ENCODE results near the gene HLCS. TPM values are rescaled to one million over a fixed set of nuclear protein-coding genes. Genes with fewer than 3 reads are reported as not detected.

The HLCS gene
- total RNA-seq, 1 experiment from 2014 or later: 29.2 TPM

GRCh38 chr21:36756527-36756926 lies 209.9 kb downstream of the HLCS start:
- no peak for DNase-seq (ENCODE audit: extremely low read depth, low read depth)

DNA sequence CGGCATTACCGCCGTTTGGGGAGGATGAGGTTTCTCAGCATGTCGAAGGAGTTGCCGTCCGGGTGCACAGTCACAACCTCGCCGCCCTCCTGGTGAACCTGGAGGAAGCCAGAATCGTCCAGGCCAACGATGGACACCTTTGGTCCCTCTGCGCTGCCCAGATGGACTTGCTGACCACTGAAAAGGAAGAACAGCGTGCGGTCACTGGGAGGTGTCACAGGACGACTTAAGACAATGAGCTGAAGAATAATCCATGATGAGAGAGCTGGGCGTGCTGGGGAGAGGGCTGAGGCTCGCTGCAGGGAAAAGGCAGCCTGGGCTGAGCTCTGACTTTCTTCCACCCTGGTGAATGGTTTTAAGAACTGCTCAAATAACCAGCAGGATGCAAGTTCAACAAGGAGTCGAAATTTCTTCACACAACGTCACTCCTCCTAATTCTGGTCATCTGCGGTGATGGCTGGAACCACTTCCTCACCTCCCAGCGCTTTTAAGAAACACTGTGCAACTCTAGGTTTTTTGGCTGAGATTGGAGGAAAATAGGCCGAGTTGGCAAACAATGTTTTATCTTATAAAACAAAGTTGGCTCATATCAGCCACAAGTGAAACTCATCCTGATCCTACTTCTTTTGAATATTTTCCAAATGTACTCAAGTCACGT lies 212.1 kb downstream of the HLCS start:
- DNase-seq (ENCODE audit: extremely low read depth, low read depth): no peak

GRCh38 chr21:36753556-36753955 lies 212.9 kb downstream of the HLCS start:
- no peak for DNase-seq (ENCODE audit: extremely low read depth, low read depth)

DNA sequence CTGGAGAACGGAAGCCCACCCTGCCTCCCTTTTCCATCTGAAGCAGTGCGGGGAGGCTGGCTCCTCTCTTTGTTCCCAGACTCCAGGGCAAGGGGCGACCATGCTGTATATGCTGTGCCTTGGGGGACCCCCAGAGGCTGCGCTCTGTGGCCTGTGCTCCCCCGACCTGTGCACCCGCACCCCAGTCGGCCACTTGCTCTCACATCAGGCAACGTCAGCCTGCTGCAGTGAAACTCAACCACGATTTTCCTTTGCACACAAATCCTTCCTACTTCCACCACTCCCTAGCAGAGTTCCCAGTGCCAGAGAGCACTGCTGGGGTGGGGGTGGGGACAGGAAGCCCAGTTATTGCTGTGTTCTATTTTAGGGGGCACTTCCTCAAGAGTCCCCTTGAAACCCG lies 215.1 kb downstream of the HLCS start:
- no peak for DNase-seq (ENCODE audit: extremely low read depth, low read depth)

GRCh38 chr21:36750576-36750959 lies 215.9 kb downstream of the HLCS start:
- no peak for DNase-seq (ENCODE audit: extremely low read depth, low read depth)

- DNase-seq (ENCODE audit: extremely low read depth, low read depth): no peak
Observed at GRCh38 chr21:36749935-36750575, 216.4 kb downstream of the HLCS start.

DNA sequence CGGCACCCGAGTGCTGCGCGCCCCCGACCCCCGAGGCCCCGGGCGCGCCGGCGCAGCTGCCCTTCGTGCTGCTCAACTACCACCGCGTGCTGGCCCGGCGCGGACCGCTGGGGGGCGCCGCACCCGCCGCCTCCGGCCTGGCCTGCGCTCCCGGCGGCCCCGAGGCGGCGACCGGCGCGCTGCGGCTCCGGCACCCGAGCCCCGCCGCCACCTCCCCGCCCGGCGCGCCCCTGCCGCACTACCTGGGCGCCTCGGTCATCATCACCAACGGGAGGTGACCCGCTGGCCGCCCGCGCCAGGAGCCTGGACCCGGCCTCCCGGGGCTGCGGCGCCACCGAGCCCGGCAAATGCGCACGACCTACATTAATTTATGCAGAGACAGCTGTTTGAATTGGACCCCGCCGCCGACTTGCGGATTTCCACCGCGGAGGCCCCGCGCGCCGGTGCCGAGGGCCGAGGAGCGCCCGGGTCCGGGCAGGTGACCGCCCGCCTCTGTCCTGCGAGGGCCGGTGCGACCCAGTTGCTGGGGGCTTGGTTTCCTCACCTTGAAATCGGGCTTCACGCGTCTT lies 218.6 kb downstream of the HLCS start:
- DNase-seq (ENCODE audit: extremely low read depth, low read depth): peak; percentile 9

DNA sequence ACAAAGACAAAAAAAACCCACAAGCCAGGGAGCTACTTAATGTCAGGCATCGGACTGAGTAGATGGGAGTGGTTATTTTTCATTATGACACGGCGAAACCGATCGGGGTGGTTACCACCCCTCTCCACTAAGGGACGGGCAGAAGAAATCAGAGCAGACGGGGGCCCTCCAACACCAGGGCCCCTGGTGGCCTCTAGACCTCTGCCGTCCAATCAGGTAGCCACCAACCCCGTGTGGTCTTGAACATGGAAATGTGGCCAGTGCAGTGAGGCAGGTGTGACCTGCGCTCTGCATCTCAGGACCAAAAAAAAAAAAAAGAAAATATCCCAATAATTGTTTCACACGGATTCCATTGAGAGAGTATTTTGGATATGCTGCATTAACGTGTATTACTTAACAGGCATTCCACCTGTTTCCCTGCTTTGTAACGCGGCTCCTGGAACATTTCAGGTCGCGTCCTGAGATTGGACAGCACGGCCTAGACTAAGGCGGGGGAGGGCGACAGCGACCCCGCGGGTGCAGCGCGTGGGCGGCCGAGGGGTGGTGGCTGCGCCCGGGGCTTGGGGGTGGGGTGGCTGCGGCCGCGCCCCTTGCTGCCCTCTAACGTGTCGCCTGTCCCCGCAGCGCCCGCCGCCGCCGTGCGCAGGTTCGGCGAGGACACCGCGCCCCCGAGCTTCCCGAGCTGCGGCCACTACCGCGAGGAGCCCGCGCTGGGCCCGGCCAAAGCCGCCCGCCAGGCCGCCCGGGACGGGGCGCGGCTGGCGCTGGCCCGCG lies 219.2 kb downstream of the HLCS start:
- no peak for DNase-seq (ENCODE audit: extremely low read depth, low read depth)

DNA sequence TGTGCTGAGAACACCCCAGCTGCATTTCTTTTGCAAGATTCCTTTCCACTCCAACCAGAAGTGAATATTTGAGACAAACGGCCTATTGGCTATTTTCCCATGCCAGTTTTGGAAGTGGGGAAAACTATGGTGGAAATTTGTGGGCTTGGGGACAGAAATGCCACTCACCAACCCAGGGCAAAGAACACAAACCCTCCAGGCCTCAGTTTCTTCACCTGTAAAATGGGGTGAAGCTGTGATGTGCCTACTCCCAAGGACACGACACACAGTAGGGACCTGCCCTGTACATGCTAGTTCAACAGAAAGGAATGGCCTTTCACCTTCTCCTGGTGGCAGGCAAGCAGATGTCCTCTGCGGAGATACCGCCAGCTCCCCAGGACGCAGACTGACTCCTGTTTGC lies 221.0 kb downstream of the HLCS start:
- no peak for DNase-seq (ENCODE audit: extremely low read depth, low read depth)

GRCh38 chr21:36744560-36745231 lies 221.8 kb downstream of the HLCS start:
- DNase-seq (ENCODE audit: extremely low read depth, low read depth): no peak

DNA sequence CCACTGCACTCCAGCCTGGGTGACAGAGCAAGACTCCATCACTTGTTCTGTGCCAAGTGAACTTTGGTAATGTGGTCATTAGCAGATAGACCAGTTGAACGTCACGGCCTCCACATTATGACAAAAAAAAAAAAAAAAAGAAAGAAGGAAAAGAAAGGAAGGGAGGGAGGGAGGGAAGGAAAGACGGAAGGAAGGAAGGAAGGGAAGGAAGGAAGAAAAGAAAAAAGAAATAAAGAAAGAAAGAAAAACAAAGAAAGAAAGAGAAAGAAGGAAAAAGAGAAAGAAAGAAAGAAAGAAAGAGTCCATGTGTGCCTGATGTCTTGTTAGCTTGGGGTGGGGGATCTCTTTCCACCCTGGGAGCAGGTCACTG lies 222.3 kb downstream of the HLCS start:
- DNase-seq (ENCODE audit: extremely low read depth, low read depth): no peak

GRCh38 chr21:36743446-36743845 lies 223.0 kb downstream of the HLCS start:
- no peak for DNase-seq (ENCODE audit: extremely low read depth, low read depth)

GRCh38 chr21:36743008-36743407 lies 223.5 kb downstream of the HLCS start:
- no peak for DNase-seq (ENCODE audit: extremely low read depth, low read depth)

DNA sequence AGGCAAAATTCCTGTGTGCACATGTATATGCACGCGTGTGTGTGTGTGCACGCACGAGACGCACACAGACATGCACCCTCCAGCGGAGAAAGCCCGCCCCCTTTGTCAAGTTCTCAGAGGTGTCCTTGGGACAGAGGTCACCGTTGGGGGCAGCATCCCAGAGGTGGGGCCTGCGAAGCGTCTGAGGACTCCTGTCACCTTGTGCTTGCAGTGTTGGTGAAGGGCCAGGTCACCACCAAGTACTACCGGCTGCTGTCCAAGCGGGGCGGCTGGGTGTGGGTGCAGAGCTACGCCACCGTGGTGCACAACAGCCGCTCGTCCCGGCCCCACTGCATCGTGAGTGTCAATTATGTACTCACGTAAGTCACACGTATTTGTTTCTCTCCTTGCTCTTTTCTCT lies 225.0 kb downstream of the HLCS start:
- no peak for DNase-seq (ENCODE audit: extremely low read depth, low read depth)

DNA sequence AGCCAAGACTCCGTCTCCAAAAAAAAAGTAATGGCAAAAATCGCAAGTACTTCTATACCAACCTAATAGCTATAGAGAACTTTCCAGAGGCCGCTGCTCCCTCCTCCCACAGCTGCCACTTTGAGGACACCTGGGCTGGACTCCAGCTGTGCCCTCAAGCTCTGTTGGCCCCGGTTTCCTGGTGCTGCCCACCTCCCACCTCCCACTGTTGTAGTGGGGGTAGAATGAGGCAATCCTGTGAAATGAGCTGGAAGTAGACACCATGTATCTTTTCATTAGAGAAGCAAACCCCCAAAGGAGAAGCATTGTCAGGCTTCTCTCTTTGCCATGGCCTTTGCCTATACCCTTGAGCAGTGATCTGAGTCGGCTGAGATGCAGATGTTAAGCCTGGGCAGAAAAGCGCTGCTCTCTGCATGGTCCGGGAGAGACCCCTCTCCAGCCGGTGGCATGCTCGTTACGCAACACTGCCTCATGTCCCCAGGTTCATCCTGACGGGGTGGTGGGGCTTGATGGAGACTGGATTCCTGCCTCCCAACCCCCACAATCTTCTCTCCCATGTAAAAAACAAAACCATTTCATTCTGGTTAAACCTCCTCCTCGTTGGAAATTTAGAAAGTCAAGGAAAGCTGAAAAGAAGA lies 227.9 kb downstream of the HLCS start:
- no peak for DNase-seq (ENCODE audit: extremely low read depth, low read depth)

GRCh38 chr21:36735724-36736320 lies 230.6 kb downstream of the HLCS start:
- DNase-seq (ENCODE audit: extremely low read depth, low read depth): no peak

- no peak for DNase-seq (ENCODE audit: extremely low read depth, low read depth)
Observed at GRCh38 chr21:36735201-36735515, 231.3 kb downstream of the HLCS start.

DNA sequence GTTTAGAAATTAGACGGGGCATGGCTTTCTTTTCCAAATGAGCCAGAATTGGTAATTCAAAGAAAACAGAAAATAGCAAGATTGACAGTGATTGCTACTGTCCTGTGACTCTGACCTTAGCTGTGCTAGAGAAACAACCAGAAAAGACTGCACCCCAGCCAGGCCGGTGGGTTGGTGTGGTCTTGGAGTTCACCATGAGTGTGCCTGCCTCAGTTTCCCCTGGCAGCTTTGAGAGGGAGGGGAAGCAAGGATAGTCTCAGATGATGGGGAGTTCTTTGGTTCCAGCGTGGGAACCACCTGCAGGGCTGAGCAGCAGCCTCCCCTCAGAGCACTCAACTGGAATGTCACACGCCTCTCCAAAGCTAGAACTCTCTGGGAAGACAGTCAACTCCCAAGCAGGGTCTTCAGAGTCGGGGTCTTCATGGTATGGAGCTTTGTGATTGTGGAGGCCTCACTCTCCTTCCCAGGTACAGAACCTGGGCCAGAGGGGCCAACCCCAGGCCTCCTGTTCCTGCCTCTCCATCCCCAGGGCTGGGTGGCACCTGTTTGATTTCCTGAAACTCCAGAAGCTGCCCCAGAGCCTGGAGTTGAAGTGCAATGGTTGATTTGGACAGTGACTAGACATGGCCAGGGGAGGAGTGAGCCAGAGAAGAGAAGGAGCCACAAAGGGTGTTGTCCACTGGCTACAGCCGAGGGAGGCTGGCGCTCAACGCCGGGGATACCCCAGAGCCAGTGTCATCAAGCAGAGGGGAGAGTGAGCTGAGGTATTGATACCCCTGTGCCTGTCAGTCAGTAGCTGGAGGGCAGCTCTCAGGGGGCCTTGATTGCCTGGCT lies 231.9 kb downstream of the HLCS start:
- no peak for DNase-seq (ENCODE audit: extremely low read depth, low read depth)

DNA sequence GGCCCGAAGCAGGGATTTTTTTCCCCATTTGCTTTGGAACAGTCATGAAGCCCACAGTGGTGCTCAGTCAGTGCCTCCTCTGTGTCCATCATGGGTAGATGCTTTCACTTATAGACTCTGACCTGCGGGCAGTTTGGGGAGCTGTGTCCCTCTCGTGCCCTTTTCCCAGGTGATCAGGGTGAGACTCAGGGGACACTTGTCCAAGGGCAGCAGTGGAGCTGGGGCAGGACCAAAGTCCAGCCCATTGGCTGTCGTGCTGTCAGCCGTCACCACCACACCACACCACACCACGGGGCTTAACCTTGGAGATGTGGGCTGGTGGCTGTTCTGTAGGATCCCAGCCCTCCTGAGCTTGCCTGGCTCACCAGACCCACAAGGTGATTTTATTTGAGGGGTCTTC lies 232.6 kb downstream of the HLCS start:
- no peak for DNase-seq (ENCODE audit: extremely low read depth, low read depth)

GRCh38 chr21:36732761-36733160 lies 233.7 kb downstream of the HLCS start:
- no peak for DNase-seq (ENCODE audit: extremely low read depth, low read depth)

All from NCI-H460 (cell line).